GM19043 (cell line): ENCODE data around the gene TMEM108.
A peak's percentile ranks its signal among the peaks of the same experiment; 100 is the strongest.
"Not testable (repeated sequence)": the region's sequence is repeated elsewhere in the genome, so short reads cannot be mapped to it uniquely, and the experiment has no call there.

Experiments
- ATAC-seq: cut with Tn5 transposase; IDR thresholded peaks from one replicate; pipeline ENCODE4 v1.9.1; 2021; ENCODE audit warnings: low read depth; ENCODE audit not compliant: unreplicated experiment

TMEM108 gene

DNA sequence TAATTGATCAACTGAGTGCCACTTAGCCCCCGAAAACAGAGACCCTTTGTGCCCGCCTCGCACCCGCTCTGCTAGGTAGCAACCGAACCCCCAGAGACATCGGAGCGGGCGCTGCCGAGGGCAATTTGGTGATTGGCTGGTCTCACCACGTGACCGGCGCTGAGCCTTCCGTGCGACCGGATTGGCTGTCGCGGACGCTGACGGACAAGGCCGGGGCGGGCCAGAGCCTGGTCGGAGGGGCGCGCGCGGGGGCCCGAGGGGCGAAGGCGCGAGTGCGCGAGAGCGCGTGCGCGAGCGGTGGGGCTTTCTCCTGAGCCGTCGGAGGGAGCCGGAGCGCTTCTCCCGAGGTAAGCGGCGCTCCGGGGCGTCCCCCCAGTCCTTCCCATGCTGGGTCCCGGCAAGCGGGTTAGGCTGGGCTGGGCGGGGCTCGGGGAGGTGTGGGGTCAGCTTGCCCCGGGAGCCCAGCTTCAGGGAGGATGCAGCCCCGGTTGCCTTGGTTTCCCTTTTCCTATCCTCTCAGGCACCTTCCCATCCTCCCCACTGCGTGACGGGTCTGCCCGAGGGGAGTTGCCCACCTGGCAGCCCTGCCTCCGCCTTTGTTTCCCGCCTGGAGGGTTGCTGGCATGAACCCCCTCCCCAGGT is at the start of gene TMEM108:
Gene TMEM108, plus strand, starts transcription at position 303 of the 642 bp plus-strand sequence.
- ATAC-seq: no peak

DNA sequence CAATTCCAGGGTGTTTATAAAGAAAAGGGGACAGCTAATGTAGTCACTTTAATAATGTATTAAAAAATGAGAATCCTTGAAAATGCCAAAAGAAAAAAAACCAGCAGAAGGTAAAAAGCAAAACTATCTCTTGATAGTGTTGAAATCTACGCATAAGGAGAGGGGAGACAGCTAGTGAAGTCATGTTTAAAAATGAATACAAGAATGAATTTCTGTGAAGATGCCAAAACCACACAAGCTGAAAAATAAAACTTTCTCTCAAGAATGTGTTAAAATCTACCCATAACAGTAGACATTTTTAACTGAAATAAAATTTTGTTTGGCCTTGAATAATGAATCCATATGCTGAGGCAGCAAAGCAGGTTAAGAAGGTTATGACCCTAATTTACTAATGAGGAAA is 42.2 kb upstream of the TMEM108 start:
- no peak for ATAC-seq

DNA sequence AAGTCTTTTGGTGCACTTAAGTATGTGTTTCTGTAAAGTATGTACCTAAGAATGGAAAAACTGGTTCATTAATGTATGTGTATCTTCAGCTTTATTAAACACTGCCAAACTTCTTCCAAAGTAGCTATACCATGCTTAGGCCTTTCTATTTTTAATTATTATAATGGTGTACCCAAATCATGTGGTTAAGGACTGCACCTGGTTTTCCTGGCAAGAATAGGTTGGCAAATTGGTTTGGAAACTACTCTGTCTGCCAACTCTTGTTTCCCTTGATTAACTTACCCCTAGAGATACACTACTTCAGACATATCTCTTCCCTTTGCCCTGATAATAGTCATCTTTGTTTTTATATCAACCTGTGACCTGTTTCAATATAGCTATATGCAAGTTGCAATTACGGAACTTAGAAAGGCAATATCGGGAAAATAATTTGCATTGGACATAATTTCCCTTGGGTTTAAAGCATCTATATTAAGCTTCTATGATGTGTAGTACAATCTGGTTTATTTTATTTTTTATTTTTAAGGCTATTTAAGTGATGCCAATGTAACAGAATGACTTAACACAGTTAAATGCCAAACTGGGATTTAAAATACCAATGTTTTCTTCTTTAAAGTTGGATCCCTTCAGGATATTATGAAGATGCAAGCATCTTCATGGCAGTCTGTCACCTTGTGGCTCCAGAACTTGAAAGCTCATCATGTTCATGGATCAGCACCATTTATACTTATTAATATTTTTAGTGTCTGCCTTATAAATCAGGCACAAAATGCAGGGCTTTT is 40.6 kb upstream of the TMEM108 start:
- no peak for ATAC-seq

DNA sequence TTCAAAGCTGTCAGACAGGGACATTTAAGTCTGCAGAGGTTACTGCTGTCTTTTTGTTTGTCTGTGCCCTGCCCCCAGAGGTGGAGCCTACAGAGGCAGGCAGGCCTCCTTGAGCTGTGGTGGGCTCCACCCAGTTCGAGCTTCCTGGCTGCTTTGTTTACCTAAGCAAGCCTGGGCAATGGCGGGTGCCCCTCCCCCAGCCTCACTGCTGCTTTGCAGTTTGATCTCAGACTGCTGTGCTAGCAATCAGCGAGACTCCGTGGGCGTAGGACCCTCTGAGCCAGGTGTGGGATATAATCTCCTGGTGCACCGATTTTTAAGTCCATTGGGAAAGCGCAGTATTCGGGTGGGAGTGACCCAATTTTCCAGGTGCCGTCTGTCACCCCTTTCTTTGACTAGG is 33.2 kb upstream of the TMEM108 start:
- ATAC-seq: not testable (repeated sequence)

DNA sequence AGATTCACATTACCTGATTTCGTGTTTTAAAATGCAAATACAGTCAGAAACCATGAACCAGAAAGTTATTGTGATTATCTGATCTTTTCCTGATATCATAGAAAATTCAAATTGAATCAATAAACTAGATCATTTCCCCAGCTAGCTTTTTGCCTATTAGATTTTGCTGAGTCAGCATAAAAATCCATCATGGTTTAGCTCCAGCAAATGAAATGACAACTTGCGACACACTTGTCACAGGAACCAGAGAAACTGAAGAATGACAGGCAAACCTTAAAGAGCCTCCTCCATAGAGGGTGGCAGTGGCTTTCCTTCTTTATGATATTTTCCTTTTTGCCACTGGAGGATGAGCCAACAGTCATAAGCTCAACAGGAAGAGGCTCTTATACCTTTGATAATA is 30.6 kb upstream of the TMEM108 start:
- ATAC-seq: no peak

DNA sequence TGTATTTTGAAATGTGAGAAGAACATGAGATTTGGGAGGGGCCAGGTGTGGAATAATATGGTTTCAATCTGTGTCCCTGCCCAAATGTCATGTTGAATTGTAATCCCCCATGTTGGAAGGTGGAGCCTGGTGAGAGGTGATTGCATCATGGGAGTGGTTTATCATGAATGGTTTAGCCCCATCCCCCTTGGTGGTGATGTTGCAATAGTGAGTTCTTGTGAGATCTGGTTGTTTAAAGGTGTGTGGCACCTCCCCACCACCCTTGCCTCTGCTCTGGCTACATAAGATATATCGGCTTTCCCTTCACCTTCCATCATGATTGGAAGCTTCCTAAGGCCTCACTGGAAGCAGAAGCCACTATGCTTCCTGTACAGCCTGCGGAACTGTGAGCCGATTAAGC is 23.9 kb upstream of the TMEM108 start:
- ATAC-seq: no peak

DNA sequence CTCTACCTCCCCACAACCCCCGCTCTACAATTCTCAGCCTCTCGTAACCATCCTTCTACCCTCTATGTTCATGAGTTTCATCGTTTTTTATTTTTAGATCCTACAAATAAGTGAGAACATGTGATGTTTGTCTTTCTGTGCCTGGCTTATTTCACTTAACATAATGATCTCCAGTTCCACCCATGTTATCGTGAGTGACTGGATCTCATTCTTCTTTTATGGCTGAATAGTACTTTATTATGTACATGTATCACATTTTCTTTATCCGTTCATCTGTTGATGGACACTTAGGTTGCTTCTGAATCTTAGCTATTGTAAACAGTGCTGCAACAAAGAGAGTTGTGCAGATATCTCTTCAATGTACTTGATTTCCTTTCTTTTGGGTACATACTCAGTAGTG is 22.6 kb upstream of the TMEM108 start:
- ATAC-seq: not testable (repeated sequence)

DNA sequence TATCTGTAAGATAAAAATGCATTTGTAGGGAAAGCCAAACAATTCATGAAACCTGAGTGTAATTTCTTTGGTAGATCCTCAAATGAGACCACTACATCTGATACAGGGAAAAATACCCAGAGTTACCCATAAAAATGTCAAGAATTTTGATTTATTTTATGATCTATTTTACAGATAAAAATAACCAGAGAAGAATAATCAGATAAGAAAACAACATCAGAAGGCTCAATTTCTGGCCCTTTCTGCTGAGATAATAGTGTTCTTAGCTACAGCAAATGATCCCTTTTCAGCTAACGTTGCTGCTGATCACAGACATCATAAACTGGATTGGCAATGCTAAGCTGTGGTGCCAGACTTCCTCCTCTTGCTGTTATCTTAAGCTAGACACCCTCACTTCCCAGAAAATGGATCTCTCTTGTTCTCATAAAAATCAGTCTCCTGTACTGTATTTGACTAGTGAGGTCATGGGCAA is 21.3 kb upstream of the TMEM108 start:
- ATAC-seq: no peak

DNA sequence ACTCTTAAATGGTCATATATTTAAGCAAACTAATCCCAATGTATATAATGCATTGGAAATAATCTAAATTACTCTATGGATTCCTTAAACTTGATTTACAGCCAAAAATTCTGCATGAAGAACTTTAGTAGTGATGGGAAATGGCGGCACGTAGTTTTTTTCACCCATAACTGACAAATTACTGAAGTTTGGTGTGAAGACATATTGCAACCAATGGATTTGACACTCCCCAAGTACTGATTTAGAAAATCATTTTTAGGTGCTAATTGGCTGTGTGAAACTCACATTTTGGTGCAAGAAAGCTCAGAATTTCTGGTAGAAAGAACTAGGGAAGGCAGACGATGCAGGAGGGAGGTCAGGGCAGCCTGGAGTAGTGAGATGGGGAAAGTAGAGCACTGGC is 19.3 kb upstream of the TMEM108 start:
- no peak for ATAC-seq

DNA sequence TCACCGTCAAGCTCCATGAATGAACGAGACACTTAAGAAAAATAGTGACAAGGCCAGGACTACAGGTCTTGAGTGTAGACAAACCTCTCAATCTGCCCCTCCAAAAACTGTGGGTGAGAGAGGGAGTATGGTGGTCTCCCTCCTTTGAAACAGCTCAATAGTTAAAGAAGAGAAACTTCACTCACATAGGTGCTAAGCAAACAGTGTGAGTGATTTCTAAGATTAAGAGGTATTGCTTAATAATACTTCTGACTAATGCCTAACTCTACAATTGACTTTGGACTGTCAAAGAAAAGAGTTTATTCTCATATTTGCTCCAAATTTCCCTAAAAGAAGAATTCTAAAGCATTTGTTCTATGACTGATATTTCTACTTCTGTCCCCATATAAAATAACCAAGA is 17.0 kb upstream of the TMEM108 start:
- no peak for ATAC-seq

DNA sequence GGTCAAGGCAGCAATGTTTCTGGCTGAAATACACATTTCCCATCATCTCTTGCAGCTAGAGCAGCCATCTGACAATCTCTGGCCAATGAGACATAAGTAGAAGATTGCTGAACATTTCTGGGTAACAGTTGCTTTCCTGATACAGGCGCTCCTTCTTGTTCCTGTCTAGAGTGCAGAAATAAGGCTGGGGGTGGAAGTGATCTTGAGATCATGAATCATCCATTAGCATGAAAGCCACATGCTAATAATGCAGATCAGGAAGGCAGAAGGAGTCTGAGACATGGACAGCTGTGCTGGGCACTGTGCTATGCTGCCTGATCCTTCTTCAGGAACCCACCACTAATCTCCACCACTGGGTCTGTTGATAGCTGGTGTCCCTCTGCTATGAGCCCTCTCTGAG is 14.8 kb upstream of the TMEM108 start:
- no peak for ATAC-seq

DNA sequence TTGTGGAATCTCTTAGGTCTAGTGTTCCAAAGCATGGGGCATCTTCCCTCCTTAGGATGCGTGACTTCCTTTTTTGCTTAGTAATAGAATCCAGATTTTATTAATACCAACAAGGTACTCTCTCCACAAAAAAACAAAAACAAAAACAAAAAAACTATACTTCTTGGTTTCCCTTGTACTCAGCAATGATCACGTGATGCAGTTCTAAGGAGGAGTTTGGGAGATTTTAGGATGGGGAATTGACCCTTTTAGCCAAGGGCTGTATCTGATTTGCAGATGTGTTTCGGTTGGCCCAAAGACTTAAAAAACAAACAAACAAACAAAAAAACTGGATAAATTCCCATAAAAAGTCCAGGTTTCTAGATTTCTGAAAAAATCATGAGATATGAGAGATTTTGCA is 12.6 kb upstream of the TMEM108 start:
- no peak for ATAC-seq

DNA sequence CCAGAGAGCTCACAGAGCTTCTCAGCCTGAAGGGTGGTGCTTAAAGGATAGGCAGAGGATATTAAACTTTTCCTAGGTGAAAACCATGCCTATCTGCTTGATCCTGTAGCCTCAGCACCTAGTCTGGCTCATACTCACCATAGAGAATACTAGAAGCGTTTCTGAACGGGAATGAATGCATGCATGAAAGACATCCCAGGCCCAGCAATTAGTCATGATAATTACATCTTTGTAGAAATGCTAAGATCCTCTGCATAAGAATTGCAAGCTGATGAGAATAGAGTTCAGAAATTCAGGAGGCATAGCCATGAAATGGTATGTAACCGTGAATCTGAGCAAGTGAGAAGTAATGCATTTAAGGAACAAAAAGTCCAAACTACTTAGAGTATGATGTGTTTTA is 5.9 kb upstream of the TMEM108 start:
- no peak for ATAC-seq

DNA sequence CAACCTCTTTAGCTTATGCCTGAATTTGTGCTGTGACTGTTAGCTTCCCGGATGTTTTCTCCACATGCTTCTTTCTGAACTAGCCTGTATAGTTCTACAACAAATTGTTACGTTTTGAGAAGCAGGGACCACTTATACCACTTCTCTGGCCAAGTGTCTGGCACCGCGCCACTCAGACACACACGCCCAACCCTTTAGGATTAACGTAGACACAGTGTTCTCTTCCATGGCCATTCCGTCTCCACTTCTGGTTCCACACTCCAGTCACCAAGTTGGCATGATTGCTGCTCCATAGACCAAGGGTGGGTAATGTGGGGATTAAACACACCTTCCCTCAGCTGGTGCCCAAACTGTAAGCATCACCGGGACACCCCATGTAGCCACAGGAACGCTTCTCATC is 755 bp upstream of the TMEM108 start:
- no peak for ATAC-seq

DNA sequence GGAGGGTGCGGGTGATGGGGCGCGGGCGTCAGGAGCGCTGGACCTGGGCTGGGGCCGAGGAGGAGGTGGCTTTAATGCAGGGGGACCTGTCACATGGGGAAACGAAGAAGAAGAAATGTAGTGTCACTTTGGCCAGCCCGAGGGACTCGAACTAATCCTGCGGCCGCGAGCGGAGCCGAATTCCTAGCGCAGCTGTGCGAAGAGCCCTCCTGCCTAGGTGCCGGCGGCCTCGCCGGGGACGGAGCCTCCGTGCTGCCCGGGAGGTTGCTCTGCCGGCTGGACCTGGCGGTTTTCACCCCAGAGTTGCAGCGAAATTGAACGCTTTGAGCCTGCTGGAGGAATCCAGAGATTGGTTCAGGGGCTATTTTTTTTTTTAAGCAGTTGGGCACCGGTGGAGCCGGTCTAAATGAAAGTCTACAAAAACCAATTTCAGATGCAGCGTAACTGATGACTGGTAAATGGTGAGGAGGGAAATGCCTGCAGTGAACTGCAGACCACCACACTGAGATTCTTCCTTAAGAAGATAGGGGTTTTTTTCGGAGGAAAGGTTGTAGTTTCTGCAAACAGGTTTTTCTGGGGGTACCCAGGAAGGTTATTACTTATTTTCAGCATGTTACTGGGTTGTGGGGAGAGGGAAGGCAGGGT is 662 bp downstream of the TMEM108 start:
- ATAC-seq: no peak

DNA sequence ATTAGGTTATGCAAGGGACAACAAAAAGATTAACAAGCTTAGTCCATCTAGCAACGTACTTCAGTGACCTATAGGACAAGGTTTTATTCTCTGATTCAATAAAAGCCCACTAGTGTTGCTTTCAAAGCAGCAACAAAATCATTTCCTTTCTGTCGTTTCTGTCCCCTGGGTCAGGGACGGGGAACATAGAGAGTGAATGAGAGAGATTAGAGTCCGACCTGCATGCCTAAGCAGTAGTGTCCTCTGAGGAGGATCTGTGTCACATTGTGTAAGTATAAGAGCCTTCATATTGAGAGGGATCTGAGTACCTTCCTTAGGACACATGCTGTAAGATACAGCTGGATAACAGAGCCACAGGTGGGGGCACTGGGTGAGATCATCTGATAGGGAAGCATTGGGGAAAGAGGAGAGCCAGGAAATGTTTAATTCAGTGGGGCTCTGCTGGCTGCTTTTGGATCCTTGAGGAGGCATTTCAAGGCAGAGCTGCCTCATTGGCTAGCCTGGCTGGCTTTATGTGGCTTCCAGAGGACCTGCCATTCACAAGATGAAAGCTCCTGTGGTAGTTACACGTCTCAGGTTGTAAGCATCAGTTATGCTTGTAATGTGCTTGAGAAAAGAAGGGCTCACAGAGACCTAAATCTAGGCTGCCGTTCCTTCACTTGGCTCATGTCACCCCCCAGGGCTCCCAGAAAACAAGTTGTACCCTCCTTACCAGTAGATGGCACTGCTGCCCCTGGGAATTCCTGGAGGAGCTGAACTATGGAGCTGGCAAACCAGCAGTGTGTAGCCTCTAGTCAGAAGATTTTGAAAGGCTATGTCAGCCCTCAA is 2.7 kb downstream of the TMEM108 start:
- ATAC-seq: peak; percentile 68

DNA sequence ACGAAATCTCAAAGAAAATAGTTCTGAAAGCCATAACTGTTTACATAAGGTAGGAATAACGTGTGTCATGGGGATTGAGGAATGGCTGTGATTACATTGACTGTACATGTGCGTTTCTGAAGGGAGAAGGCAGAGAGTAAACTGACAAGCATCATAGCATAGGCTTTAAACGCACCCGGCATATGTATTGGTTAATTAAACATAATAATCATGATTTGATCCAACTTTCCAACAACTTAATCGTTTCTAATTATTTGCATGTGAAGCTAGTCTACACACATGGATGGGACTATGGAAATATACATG is 3.3 kb downstream of the TMEM108 start:
- ATAC-seq: no peak

DNA sequence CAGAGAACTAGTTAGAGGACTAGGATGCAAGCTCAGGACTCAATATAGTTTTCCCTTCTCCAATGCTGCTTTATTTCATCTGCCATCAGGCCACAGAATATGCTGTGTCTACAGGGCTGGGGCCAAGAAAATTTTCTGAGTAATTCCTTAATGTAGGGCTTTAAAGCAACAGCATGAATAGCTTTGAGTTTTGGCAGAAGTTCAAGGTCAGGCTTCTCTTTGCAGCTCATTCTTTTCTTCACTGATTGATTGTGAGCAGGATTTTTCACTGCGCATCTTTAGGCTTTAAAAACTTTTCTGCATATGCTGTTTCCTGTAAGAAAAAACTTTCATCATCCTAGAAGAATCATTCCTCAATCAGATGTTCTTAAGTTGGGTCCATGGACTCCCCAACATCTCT is 4.6 kb downstream of the TMEM108 start:
- no peak for ATAC-seq

DNA sequence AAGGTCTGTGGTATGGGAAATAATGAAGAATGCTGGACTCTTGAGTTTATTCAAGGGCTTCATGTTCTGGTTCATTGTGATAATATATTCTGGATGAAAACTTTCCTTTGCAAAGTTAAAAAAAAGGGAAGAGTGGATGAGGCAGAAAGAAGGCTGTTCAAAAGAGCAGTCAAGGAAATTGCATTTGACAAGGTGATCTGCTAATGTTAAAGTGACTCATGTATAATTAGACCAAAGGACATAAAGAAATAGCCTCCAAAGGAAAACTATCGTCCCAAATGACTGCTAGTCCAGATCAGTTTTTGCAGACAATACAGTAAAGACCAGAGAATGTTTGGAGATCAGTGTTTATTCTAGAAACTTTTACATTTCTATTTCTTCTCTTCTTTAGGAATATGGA is 9.8 kb downstream of the TMEM108 start:
- ATAC-seq: no peak

DNA sequence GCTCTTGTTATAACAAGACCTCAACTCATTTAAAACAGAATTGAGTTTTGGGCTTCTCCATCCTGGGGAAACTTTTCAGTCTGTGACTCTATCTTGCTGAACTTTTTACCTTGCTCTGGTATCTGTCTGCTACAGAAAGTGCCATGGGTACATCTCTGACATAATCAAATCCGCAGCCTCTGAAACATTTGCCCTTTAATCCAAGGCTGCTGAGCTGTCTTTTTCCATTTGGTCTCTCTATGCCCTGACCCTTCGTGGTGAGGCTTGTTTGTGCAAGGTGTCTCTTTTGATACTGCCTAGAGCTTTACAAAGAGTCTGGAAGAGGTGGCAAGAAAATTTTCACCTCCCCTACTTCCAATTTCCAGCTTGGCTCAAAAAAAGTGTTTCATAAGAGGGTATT is 11.3 kb downstream of the TMEM108 start:
- ATAC-seq: no peak

DNA sequence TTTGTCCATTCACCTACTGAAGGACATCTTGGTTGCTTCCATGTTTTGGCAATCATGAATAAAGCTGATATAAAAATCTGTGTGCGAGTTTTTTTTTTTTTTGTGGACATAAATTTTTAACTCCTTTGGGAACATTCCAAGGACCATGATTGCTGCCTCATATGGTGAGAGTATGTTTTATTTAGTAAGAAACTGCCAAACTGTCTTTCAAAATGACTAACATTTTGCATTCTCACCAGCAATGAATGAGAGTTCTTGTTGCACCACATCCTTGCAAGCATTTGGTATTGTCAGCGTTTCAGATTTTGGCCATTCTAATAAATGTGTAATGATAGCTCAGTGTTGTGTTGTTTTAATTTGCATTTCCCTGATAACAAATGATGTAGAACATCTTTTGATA is 12.7 kb downstream of the TMEM108 start:
- ATAC-seq: no peak
